Activated CD4-positive, alpha-beta T cell treated with anti-CD3 and anti-CD28 coated beads for 1 hour (primary cell): Measurements from ENCODE around the gene RNLS.

Experiments used
- DNase-seq: peaks from one replicate; pipeline ENCODE4 v3.0.0-alpha.2; 2020

The RNLS gene

GRCh38 chr10:88245974-88246511 lies 337.1 kb downstream of the RNLS start:
- no peak for DNase-seq

GRCh38 chr10:88244781-88245625 lies 338.1 kb downstream of the RNLS start:
- DNase-seq = no peak

GRCh38 chr10:88243836-88244730 lies 339.0 kb downstream of the RNLS start:
- DNase-seq = no peak

- DNase-seq = no peak
Measured at GRCh38 chr10:88243202-88243744, 339.8 kb downstream of the RNLS start.

- no peak for DNase-seq
Measured at GRCh38 chr10:88241501-88241900, 341.6 kb downstream of the RNLS start.

GRCh38 chr10:88239212-88239611 lies 343.9 kb downstream of the RNLS start:
- DNase-seq = no peak

GRCh38 chr10:88238615-88238914 lies 344.6 kb downstream of the RNLS start:
- no peak for DNase-seq

GRCh38 chr10:88237896-88238614 lies 345.1 kb downstream of the RNLS start:
- DNase-seq = no peak

- no peak for DNase-seq
Measured at GRCh38 chr10:88236121-88236743, 346.9 kb downstream of the RNLS start.

- no peak for DNase-seq
Measured at GRCh38 chr10:88234297-88234696, 348.8 kb downstream of the RNLS start.

GRCh38 chr10:88233870-88234269 lies 349.2 kb downstream of the RNLS start:
- no peak for DNase-seq

GRCh38 chr10:88232983-88233543 lies 350.1 kb downstream of the RNLS start:
- DNase-seq = no peak

GRCh38 chr10:88232029-88232895 lies 350.9 kb downstream of the RNLS start:
- no peak for DNase-seq

GRCh38 chr10:88230251-88230650 lies 352.9 kb downstream of the RNLS start:
- DNase-seq = no peak

GRCh38 chr10:88228130-88228529 lies 355.0 kb downstream of the RNLS start:
- DNase-seq = no peak

- DNase-seq = no peak
Measured at GRCh38 chr10:88227342-88228018, 355.6 kb downstream of the RNLS start.

GRCh38 chr10:88226891-88227290 lies 356.2 kb downstream of the RNLS start:
- DNase-seq = no peak

- DNase-seq = no peak
Measured at GRCh38 chr10:88226071-88226659, 357.0 kb downstream of the RNLS start.
